ENCODE data around the gene PRRT1B.

PRRT1B gene

GRCh38 chr9:131590449-131590848 is 45.1 kb downstream of the PRRT1B start:
- H3K36me3 ChIP-seq (ENCODE audit: control insufficient read depth, insufficient read depth, low read length): peaks cover 44% of the 10 kb centered on the region
- no peaks in the 10 kb centered on the region for H3K4me1 ChIP-seq (ENCODE audit: control insufficient read depth, insufficient read depth, low read length)
- no peak overlapping the region for H3K27ac ChIP-seq (ENCODE audit: low read depth, low read length)
- H3K9ac ChIP-seq (ENCODE audit: low read length): no peak overlapping the region
- H3K27me3 ChIP-seq (ENCODE audit: control insufficient read depth, insufficient read depth, low read length): no peaks in the 10 kb centered on the region
- no peak overlapping the region for H3K4me3 ChIP-seq (ENCODE audit: low read length)

- H3K4me1 ChIP-seq (ENCODE audit: control insufficient read depth, insufficient read depth, low read length): no peaks in the 10 kb centered on the region
- H3K36me3 ChIP-seq (ENCODE audit: control insufficient read depth, insufficient read depth, low read length): peaks cover 51% of the 10 kb centered on the region
- H3K27ac ChIP-seq (ENCODE audit: low read depth, low read length): no peak overlapping the region
Measured at GRCh38 chr9:131590907-131591844, 45.9 kb downstream of the PRRT1B start.

GRCh38 chr9:131591845-131592208 is 46.5 kb downstream of the PRRT1B start:
- H3K27ac ChIP-seq (ENCODE audit: low read depth, low read length): no peak overlapping the region
- no peak overlapping the region for H3K9ac ChIP-seq (ENCODE audit: low read length)
- H3K4me3 ChIP-seq (ENCODE audit: low read length): no peak overlapping the region
- H3K27me3 ChIP-seq (ENCODE audit: control insufficient read depth, insufficient read depth, low read length): no peaks in the 10 kb centered on the region
- H3K4me1 ChIP-seq (ENCODE audit: control insufficient read depth, insufficient read depth, low read length): no peaks in the 10 kb centered on the region
- peaks cover 56% of the 10 kb centered on the region for H3K36me3 ChIP-seq (ENCODE audit: control insufficient read depth, insufficient read depth, low read length)

More at GRCh38 chr9:131590907-131591844, 45.9 kb downstream of the PRRT1B start:
- Histone ChIP-seq H3K27me3 (ENCODE audit: control insufficient read depth, insufficient read depth, low read length) (no peaks in the 10 kb centered on the region), H3K4me3 (ENCODE audit: low read length) (no peak overlapping the region), H3K9ac (ENCODE audit: low read length) (no peak overlapping the region)

- no peaks in the 10 kb centered on the region for H3K27me3 ChIP-seq (ENCODE audit: control insufficient read depth, insufficient read depth, low read length)
- H3K36me3 ChIP-seq (ENCODE audit: control insufficient read depth, insufficient read depth, low read length): peaks cover 54% of the 10 kb centered on the region
- no peak overlapping the region for H3K27ac ChIP-seq (ENCODE audit: low read depth, low read length)
- no peak overlapping the region for H3K9ac ChIP-seq (ENCODE audit: low read length)
- no peaks in the 10 kb centered on the region for H3K4me1 ChIP-seq (ENCODE audit: control insufficient read depth, insufficient read depth, low read length)
- H3K4me3 ChIP-seq (ENCODE audit: low read length): no peak overlapping the region
Measured at GRCh38 chr9:131593091-131593820, 47.9 kb downstream of the PRRT1B start.

- Histone ChIP-seq H3K36me3 (ENCODE audit: control insufficient read depth, insufficient read depth, low read length) (peaks cover 45% of the 10 kb centered on the region), H3K4me3 (ENCODE audit: low read length) (no peak overlapping the region), H3K27ac (ENCODE audit: low read depth, low read length) (no peak overlapping the region), H3K27me3 (ENCODE audit: control insufficient read depth, insufficient read depth, low read length) (no peaks in the 10 kb centered on the region), H3K4me1 (ENCODE audit: control insufficient read depth, insufficient read depth, low read length) (no peaks in the 10 kb centered on the region), H3K9ac (ENCODE audit: low read length) (no peak overlapping the region)
Measured at GRCh38 chr9:131593936-131594665, 48.8 kb downstream of the PRRT1B start.

GRCh38 chr9:131594906-131595665 is 49.8 kb downstream of the PRRT1B start:
- Histone ChIP-seq H3K4me1 (ENCODE audit: control insufficient read depth, insufficient read depth, low read length) (no peaks in the 10 kb centered on the region), H3K27ac (ENCODE audit: low read depth, low read length) (no peak overlapping the region)

GRCh38 chr9:131595696-131596429 is 50.5 kb downstream of the PRRT1B start:
- Histone ChIP-seq H3K4me3 (ENCODE audit: low read length) (no peak overlapping the region), H3K27me3 (ENCODE audit: control insufficient read depth, insufficient read depth, low read length) (no peaks in the 10 kb centered on the region), H3K9ac (ENCODE audit: low read length) (no peak overlapping the region), H3K27ac (ENCODE audit: low read depth, low read length) (no peak overlapping the region), H3K4me1 (ENCODE audit: control insufficient read depth, insufficient read depth, low read length) (no peaks in the 10 kb centered on the region), H3K36me3 (ENCODE audit: control insufficient read depth, insufficient read depth, low read length) (peaks cover 33% of the 10 kb centered on the region)

More at GRCh38 chr9:131594906-131595665, 49.8 kb downstream of the PRRT1B start:
- H3K36me3 ChIP-seq (ENCODE audit: control insufficient read depth, insufficient read depth, low read length): peaks cover 36% of the 10 kb centered on the region
- H3K4me3 ChIP-seq (ENCODE audit: low read length): no peak overlapping the region
- H3K9ac ChIP-seq (ENCODE audit: low read length): no peak overlapping the region
- H3K27me3 ChIP-seq (ENCODE audit: control insufficient read depth, insufficient read depth, low read length): no peaks in the 10 kb centered on the region

- H3K27me3 ChIP-seq (ENCODE audit: control insufficient read depth, insufficient read depth, low read length): no peaks in the 10 kb centered on the region
- no peak overlapping the region for H3K4me3 ChIP-seq (ENCODE audit: low read length)
- H3K4me1 ChIP-seq (ENCODE audit: control insufficient read depth, insufficient read depth, low read length): no peaks in the 10 kb centered on the region
- no peak overlapping the region for H3K9ac ChIP-seq (ENCODE audit: low read length)
- H3K27ac ChIP-seq (ENCODE audit: low read depth, low read length): no peak overlapping the region
- H3K36me3 ChIP-seq (ENCODE audit: control insufficient read depth, insufficient read depth, low read length): peaks cover 33% of the 10 kb centered on the region
Measured at GRCh38 chr9:131596430-131596743, 51.1 kb downstream of the PRRT1B start.

GRCh38 chr9:131597246-131597645 is 51.9 kb downstream of the PRRT1B start:
- H3K4me1 ChIP-seq (ENCODE audit: control insufficient read depth, insufficient read depth, low read length): no peaks in the 10 kb centered on the region
- H3K4me3 ChIP-seq (ENCODE audit: low read length): no peak overlapping the region
- peaks cover 34% of the 10 kb centered on the region for H3K36me3 ChIP-seq (ENCODE audit: control insufficient read depth, insufficient read depth, low read length)
- no peak overlapping the region for H3K9ac ChIP-seq (ENCODE audit: low read length)
- H3K27ac ChIP-seq (ENCODE audit: low read depth, low read length): no peak overlapping the region
- H3K27me3 ChIP-seq (ENCODE audit: control insufficient read depth, insufficient read depth, low read length): no peaks in the 10 kb centered on the region

GRCh38 chr9:131598121-131598520 is 52.8 kb downstream of the PRRT1B start:
- peaks cover 36% of the 10 kb centered on the region for H3K36me3 ChIP-seq (ENCODE audit: control insufficient read depth, insufficient read depth, low read length)
- H3K4me1 ChIP-seq (ENCODE audit: control insufficient read depth, insufficient read depth, low read length): no peaks in the 10 kb centered on the region
- no peak overlapping the region for H3K27ac ChIP-seq (ENCODE audit: low read depth, low read length)
- no peak overlapping the region for H3K4me3 ChIP-seq (ENCODE audit: low read length)
- no peak overlapping the region for H3K9ac ChIP-seq (ENCODE audit: low read length)
- no peaks in the 10 kb centered on the region for H3K27me3 ChIP-seq (ENCODE audit: control insufficient read depth, insufficient read depth, low read length)

- no peak overlapping the region for H3K4me3 ChIP-seq (ENCODE audit: low read length)
- no peak overlapping the region for H3K9ac ChIP-seq (ENCODE audit: low read length)
- H3K27me3 ChIP-seq (ENCODE audit: control insufficient read depth, insufficient read depth, low read length): no peaks in the 10 kb centered on the region
- H3K4me1 ChIP-seq (ENCODE audit: control insufficient read depth, insufficient read depth, low read length): no peaks in the 10 kb centered on the region
- peaks cover 16% of the 10 kb centered on the region for H3K36me3 ChIP-seq (ENCODE audit: control insufficient read depth, insufficient read depth, low read length)
- H3K27ac ChIP-seq (ENCODE audit: low read depth, low read length): no peak overlapping the region
Measured at GRCh38 chr9:131601683-131602181, 56.4 kb downstream of the PRRT1B start.

All from rectal smooth muscle tissue (tissue), 1 donor.